Osteoblast (primary cell): ENCODE data around the gene EMC9. TPM values are rescaled to one million over a fixed set of nuclear protein-coding genes. Genes with fewer than 3 reads are reported as not detected.

Experiments used
- DNase-seq: peaks from one replicate; pipeline ENCODE4 v3.0.0; 2011; ENCODE audit warnings: low spot score, mixed read lengths; ENCODE audit not compliant: insufficient read length; ENCODE audit errors: missing footprints
- H2AFZ ChIP-seq: 2 replicates; pipeline ENCODE4 v1.6.0; 2011; ENCODE audit warnings: mild to moderate bottlenecking, low read length
- H3K27ac ChIP-seq: 2 replicates; pipeline ENCODE4 v1.5.1; 2011; ENCODE audit warnings: mild to moderate bottlenecking, low read depth, low read length, moderate library complexity
- H3K27me3 ChIP-seq: 2 replicates; pipeline ENCODE4 v1.6.0; 2012; ENCODE audit warnings: mild to moderate bottlenecking, control low read depth, inconsistent platforms, low read length, moderate library complexity; ENCODE audit not compliant: insufficient read depth
- H3K36me3 ChIP-seq: 2 replicates; pipeline ENCODE4 v1.5.1; 2011; ENCODE audit warnings: mild to moderate bottlenecking, low read length, control low read depth, moderate library complexity; ENCODE audit not compliant: insufficient read depth
- H3K4me1 ChIP-seq: 2 replicates; pipeline ENCODE4 v1.5.1; 2011; ENCODE audit warnings: mild to moderate bottlenecking, low read length, control low read depth, moderate library complexity; ENCODE audit not compliant: insufficient read depth
- H3K4me2 ChIP-seq: 2 replicates; pipeline ENCODE4 v1.6.0; 2011; ENCODE audit warnings: mild to moderate bottlenecking, low read length; ENCODE audit not compliant: insufficient read depth
- H3K4me3 ChIP-seq: fragments of 200-600 bp; sonication (generic); 3 replicates; pipeline ENCODE4 v1.5.1; 2012; ENCODE audit warnings: mild to moderate bottlenecking, low read length, inconsistent platforms; ENCODE audit not compliant: insufficient read depth
- H3K79me2 ChIP-seq: 2 replicates; pipeline ENCODE4 v1.6.0; 2012; ENCODE audit warnings: mild to moderate bottlenecking, low read length, control low read depth, inconsistent platforms; ENCODE audit not compliant: insufficient read depth
- H3K9me3 ChIP-seq: 2 replicates; pipeline ENCODE4 v1.5.1; 2011; ENCODE audit warnings: low read depth, low read length, control low read depth
- H4K20me1 ChIP-seq: 2 replicates; pipeline ENCODE4 v1.6.0; 2012; ENCODE audit warnings: mild to moderate bottlenecking, low read length, control low read depth; ENCODE audit not compliant: insufficient read depth
- CTCF ChIP-seq: IDR thresholded peaks from 2 replicates; pipeline ENCODE4 v1.5.1; 2011; ENCODE audit warnings: mild to moderate bottlenecking, low read depth, low read length, moderate library complexity; ENCODE audit errors: extremely low read depth
- total RNA-seq: library from RNA; depleted of rRNA; stranded (reverse); fragments of >200 nt; gene quantifications from 2 replicates; pipeline ENCODE4 v1.2.3, GENCODE V29; 2012

The EMC9 gene
- total RNA-seq, 1 donor, result 6.9 TPM

DNA sequence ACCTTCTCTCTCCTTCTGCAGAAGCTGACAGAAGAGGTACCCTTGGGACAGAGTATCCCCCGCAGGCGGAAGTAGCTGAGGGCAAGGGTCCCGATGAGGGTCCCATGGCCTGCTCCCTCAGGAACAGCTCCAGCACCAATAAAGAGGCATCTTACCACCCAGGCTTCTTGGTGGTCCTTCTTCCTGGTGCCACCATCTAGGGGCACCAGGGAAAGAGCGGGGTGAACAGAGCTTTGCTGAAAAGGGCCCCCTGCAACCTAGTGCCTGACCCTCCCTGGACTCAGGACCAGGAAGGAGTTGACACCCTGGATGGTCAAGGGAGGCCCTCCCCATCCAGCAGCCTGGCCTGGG lies 19.1 kb upstream of the EMC9 start:
- TF ChIP-seq CTCF, result no peak
- Histone ChIP-seq H3K79me2 (peaks cover 23% of the 10 kb centered on the region), H3K4me2 (no peak overlapping the region), H3K4me3 (no peak overlapping the region), H4K20me1 (peaks cover 6% of the 10 kb centered on the region), H3K36me3 (peaks cover 74% of the 10 kb centered on the region), H3K4me1 (peaks cover 11% of the 10 kb centered on the region), H3K27ac (peak overlapping the region; percentile 88), H3K9me3 (no peaks in the 10 kb centered on the region), H3K27me3 (no peaks in the 10 kb centered on the region), H2AFZ (no peak overlapping the region)
- no peak for DNase-seq

- Histone ChIP-seq H4K20me1 (peaks cover 4% of the 10 kb centered on the region), H3K9me3 (no peaks in the 10 kb centered on the region), H3K4me3 (no peak overlapping the region), H3K4me1 (peaks cover 11% of the 10 kb centered on the region), H2AFZ (no peak overlapping the region), H3K4me2 (no peak overlapping the region), H3K36me3 (peaks cover 74% of the 10 kb centered on the region), H3K27ac (no peak overlapping the region), H3K79me2 (peaks cover 23% of the 10 kb centered on the region), H3K27me3 (no peaks in the 10 kb centered on the region)
- peak; percentile 41 for DNase-seq
- no peak for TF ChIP-seq CTCF
Observed at GRCh38 chr14:24159777-24160498, 18.5 kb upstream of the EMC9 start.

- Histone ChIP-seq H3K4me2 (no peak overlapping the region), H3K9me3 (no peaks in the 10 kb centered on the region), H4K20me1 (peaks cover 4% of the 10 kb centered on the region), H3K79me2 (peaks cover 13% of the 10 kb centered on the region), H3K4me3 (no peak overlapping the region), H3K27me3 (no peaks in the 10 kb centered on the region), H2AFZ (no peak overlapping the region), H3K4me1 (peaks cover 11% of the 10 kb centered on the region), H3K27ac (no peak overlapping the region), H3K36me3 (peaks cover 65% of the 10 kb centered on the region)
- no peak for TF ChIP-seq CTCF
- no peak for DNase-seq
Observed at GRCh38 chr14:24157331-24157730, 15.9 kb upstream of the EMC9 start.

GRCh38 chr14:24156840-24157239 lies 15.4 kb upstream of the EMC9 start:
- TF ChIP-seq CTCF, result no peak
- Histone ChIP-seq H3K4me3 (no peak overlapping the region), H3K27me3 (no peaks in the 10 kb centered on the region), H3K4me2 (no peak overlapping the region), H3K9me3 (no peaks in the 10 kb centered on the region), H4K20me1 (no peaks in the 10 kb centered on the region), H3K27ac (no peak overlapping the region), H3K79me2 (peaks cover 8% of the 10 kb centered on the region), H2AFZ (no peak overlapping the region), H3K36me3 (peaks cover 69% of the 10 kb centered on the region), H3K4me1 (peaks cover 6% of the 10 kb centered on the region)
- peak; percentile 59 for DNase-seq
